ENCODE measurements around the gene PERCC1.
"Not testable (repeated sequence)": the region's sequence is repeated elsewhere in the genome, so short reads cannot be mapped to it uniquely, and the experiment has no call there.

The PERCC1 gene

DNA sequence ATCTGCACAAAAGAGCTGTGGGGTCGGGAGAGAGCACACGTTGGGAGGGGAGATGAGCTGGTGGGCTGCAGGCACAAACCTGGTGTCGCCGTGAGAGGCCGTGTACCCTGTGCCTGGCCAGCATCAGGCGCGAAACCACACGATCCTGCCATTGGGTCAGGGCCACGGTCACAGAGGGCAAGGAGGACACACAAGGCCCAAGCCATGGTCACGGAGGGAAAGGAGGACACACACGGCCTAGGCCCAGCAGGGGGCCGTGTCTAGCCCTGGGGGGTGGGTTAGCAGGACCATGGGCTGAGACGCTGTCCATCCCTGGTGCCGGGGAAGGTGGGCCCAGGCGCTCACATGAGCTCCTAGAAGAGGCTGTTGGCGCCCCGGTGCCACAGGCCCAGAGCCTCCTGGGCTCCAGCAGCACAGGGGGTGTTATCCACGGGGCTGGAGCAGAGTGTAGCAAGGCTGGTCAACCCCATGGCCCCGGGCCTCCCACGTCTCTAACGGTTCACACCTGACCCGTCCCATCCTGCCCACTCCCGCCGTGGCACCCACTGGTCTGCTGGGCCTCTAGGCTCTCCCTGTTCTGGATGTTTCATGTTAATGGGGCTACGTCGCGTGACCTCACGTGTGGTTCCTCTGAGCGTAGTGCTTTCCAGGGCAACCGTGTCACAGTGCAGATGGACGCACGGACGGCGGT lies 21.0 kb downstream of the PERCC1 start:
- DNase-seq, result no peak

DNA sequence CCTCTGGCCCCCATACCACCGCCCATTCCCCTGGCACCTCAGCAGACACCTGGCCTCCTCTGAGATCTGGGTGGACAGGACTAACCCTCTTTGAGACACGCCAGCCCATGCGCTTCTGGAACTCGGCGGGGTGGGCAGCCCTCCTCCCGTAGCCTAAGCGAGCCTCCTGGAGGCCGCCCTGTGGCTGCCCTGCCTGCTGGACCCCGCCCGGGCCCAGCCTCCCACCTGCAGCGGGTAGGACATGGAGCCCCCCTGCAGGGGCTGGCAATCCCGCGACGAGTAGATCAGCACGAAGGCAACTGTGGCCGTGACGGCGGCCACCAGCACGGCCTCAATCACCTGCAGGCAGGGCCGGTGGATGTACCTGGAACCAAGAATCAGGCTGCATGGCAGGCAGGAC lies 21.7 kb downstream of the PERCC1 start:
- DNase-seq, result no peak

DNA sequence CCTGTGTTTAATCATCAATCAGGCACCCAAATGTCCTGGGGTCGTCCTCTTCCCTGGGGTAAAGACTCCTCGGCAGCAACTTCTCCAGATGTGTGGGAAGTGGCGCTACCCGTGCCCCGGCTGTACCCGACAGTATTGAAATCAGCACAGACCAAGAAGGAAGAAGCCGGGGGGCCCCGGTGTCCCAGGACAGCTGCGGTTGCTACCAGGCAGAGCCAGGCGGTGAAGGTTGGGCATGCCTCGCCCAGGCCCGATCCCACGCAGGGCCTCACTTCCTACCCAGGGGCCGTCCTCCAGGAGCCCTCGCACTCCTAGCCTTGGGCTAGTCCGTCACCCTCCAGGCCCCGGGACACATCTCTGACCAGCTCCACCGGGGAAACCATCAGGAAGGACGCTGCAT lies 22.4 kb downstream of the PERCC1 start:
- DNase-seq, result no peak

DNA sequence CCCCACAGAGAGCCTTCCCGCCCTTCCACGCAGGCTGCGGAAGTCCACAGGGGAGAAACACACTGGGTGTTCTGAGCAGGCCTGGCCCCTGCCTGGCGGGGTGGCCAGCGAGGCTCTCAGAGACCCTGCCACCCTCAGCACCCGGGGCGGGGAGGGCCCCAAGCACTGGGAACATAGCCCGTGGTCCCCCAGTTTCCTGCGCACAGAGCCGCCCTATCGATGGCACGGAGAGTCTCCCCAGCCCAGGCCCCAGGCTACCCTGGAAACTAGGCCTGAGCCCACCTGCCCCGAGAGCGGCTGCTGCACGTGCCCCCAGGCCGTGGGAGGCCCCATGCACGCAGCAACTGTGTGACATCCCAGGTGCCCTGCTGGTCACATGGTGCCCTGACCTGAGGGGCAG lies 23.7 kb downstream of the PERCC1 start:
- no peak for DNase-seq

DNA sequence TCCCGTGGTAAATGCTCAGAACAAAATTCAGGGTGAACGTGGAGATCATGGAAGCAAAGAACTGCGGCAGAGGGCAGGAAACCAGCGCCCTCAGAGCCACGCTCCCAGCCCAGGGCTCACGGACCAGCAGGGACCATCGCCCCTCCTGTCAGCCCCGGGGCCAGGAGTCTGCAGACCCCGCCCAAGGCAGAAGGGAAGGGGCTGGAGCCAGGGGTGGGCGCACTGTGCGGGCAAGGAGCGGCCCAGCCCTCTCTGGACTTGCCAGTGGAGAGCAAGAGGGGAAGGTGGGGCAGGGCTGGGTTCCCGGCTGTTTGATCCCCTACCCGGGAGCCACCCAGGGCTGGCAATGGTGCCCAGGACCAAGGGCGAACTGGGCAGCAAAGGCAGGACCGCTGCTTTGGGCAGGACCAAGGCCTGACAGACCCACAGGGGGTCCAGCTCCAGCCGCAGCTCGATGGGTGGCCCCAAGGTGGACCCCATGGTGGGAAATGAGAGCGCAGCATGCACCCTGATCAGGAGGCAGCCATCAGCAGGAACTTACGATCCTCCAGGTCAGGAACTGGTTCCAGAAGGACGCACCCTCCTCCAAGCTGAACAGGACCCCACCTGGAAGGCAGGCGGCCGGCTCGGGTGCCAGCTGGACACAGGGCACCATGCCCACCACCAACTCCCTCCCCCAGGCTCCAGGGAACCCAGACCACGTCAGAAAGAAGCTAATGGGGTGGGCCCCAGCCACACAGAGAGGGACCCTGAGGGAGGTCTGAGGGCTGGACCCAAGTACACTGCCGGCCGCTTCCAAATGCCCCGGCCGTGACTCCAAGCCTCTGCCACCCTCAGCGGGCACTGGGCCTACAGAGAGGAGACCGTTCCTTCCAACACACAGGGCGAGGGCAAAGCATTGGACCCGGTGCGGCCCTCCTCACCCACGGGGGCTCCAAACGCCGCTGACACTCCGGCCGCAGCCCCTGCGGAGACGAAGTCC lies 24.6 kb downstream of the PERCC1 start:
- no peak for DNase-seq

DNA sequence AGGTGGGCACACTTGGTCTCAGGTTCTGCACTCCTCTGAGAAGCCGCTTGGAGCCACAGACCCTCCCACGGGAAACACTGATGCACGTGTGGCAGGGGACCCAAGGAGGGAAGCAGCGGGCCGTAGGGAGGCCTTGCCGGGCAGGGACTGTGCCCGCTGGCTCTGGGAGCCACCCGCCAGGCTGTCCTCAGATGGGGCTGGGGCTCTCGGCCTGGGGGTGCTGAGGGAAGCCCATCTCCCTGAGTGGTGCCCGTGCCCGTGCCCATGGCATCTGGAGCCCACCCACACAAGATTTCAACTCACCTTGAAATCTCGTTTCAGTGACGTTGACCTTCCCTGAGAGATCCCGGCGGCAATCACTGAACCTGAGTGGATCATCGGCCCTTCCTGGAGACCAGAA lies 26.1 kb downstream of the PERCC1 start:
- DNase-seq, result no peak

DNA sequence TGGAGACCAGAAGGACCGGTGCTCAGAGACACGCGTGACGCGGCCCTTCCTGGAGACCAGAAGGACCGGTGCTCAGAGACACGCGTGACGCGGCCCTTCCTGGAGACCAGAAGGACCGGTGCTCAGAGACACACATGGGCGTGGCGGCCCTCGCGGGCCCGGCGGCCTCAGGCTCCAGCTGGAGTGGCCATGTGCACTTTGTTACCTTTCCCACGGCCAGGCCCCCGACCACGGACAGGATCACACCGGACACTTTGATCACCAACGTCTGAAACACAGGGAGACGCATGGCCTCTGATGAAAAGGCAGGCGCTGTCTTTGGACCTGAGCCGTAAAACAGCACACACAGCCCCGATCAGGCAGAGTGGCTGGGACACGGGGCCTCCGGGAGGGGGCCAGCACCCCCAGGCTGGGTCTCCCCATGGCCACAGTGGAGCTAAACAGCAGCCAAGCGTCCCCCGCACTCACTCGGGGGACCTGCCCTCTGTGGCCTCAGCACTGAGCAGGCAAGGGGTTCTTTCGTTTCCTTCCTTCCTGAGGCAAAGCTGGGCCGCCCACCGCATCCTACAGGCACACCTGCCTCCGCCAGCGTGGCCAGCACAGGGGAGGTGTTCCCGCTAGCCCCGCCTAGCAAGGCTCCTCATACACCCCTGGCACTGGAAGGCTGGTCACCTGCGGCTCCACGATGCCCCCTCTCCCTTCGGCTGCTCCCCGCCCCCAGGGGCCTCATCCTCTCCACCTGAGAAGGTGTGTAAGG lies 26.8 kb downstream of the PERCC1 start:
- no peak for DNase-seq

DNA sequence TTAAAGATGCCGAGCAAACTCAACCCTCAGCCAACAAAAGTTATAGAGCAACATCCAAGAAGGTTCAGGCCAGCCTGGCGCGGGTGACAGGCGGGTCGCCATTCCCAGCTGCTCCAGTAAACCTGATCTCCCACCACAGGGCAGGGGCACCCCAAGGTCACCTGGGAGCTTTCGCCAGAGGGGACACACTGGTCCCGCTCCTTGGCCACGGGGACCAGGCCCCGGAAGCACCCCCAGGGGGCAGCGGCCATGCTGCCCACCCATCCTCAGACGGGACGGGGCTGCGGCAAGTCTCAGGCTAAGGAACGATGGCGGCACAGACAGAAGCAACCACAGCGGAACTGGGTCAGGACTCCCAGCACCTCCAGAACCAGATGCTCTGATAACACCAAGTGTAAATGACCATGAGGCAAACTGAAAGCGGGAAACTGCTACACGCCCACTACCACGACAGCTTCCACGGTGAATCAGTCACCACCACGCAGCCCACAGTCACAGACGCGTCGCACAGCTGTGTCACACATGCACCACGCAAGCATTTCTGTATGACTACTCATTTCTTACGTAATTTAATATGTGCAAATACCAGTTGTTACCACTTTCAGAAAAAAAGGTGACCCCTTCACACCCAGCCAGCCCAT lies 27.6 kb downstream of the PERCC1 start:
- no peak for DNase-seq

DNA sequence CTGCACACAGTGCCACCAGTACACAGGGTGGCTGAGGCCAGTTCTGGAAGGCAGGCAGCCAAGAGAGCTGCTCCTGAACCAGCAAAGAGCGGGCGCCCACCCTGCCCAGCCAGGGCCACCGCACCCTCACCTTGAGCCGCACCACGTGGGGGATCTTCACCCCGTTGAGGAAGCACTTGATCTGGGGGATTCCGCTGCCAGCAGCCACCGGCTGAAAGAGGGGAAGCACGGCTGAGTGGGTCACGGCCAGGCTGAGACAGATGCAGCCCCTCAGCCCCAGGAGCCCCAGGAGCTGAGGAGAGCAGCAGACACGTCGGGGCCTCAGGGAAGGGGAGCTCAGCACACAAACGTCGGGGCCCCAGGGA lies 28.1 kb downstream of the PERCC1 start:
- no peak for DNase-seq

DNA sequence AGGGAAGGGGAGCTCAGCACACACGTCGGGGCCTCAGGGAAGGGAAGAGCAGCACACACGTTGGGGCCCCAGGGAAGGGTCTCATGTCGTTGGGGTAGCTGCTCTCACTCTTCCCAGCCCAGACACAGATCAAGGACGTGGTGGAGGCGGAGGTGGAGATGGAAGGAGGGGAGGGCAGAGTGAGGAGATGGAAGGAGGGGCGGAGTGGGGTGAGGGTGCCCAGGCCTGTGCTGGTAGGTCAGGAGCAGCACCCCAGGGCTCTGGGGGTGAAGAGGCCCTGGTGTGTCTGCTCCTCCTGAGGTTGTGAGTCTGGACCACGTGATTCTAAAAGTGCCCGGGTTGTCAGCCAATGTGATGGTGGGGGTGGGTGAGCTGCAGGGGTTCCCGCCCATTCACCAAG lies 29.1 kb downstream of the PERCC1 start:
- DNase-seq, result no peak

DNA sequence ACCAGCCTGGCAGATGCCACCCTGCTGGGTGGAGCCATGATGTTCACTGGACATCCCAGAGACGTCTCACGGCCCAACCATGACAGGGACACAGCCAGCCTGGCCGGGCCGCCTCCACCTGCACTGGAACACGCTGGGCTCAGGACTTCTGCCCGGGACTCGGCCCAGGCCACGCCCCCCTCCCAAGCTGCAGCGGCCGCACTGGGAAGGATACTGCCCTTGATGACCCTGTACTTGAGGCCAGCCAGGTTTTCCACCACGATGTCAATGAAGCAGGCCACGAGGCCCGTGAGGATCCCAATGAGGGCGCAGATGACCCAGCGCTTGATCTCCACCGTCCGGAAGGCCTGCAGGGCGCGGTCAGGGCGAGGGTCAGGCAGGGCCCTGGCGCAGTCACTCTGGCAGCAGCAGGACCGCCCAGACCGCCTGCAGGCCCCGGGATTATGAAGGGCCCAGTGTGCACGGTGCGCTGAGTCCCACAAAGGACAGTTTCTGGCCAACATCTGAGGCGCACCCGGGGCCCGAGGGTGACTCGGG lies 29.8 kb downstream of the PERCC1 start:
- no peak for DNase-seq

DNA sequence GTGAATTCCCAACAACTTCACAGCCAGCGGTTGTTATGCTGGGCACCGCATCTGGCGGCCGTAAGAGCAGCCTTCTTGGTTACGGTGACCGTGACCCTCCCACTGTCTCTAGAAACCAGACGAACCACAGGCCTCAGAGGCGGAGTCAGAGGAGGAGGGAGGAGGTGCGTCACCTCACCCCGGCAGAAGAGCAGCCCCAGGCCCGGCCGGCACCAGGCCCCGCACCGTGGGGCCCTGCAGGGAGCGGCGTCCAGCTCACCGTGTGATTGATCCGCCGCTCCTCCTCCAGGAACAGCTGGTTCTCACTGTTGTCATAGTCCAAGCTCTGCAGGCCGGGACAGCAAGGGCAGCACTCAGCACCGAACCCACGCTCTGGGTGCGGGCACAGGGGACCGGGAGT lies 30.3 kb downstream of the PERCC1 start:
- DNase-seq, result no peak

DNA sequence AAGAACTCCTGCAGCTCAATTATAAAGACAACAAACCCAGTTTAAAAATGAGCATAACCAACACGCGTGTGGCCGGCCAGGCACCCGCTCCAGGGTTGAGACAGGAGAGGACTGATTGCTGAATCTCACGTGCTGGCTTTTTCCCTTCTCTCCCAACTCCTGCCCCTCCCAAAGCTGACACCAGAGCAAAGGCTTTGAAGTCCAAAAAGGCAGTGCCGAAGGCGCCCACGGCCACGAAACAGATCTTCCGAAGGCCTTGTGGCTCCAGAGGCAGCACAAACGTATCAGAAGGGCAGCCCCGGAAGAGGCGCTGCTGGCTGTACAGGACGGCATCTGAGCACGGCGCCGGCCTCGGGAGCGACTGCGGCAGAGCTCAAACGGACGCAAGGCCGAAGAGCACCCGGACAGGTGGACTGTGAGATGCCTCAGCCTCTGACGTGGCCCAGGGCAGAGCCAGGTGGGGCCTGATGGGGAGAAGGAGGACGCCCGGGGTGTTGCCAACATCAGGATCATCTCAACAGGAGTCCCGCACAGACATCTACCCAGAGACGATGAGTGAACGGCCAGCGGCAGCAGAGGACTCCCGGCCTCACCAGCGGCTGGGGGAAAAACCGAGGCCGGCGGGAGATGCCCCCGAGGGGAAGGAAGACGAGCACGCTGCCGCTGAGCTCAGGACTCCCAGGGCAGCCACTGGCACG lies 33.5 kb downstream of the PERCC1 start:
- no peak for DNase-seq

DNA sequence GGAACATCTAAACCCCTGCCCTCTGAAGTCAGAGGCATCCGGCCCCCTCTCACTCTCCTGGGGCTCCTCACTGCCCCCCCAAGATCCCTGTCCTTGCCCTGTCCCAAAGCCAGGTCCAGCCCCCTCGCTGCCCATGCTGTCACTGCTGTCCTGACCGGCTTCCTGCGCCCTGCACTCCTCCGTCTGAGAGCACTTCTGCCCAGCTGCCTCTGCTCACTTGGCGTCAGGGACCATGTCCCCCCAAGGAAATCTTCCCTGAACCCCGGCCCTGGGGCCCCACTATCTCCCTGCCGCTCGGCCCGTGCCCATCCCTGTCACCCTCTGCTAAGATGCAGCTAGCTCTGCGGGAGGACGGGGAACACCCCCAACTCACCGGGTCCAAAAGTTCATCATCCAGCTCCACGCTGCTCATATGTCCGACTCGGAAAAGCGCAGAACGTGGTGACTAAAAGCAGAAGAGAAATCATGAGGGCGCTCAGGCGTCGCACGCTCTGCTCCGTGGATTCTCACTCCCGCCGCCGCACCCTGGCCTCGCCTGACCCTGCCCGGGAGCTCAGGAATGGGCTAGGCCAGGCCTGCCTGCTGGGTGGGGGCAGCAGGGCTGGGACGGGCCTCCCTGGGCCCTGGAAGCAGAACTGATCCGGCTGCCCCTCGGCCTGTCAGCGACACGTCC lies 34.2 kb downstream of the PERCC1 start:
- DNase-seq, result no peak

DNA sequence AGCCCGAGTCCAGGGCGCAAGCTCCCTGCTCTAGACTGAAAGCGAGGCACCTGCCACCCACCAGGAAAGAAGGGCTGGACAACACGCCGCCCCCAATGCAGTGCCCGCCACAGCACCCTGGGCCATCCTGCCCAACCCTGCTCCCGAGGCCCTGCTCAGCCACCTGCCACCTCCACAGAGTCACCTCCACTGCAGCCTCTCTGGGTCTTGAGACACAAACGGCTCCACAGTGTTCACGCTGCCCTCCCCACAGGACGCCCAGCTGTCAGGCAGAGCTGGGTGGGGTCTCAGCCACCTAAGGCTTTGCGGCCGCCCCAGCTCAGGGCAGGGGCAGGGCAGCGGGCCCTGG lies 34.7 kb downstream of the PERCC1 start:
- no peak for DNase-seq

DNA sequence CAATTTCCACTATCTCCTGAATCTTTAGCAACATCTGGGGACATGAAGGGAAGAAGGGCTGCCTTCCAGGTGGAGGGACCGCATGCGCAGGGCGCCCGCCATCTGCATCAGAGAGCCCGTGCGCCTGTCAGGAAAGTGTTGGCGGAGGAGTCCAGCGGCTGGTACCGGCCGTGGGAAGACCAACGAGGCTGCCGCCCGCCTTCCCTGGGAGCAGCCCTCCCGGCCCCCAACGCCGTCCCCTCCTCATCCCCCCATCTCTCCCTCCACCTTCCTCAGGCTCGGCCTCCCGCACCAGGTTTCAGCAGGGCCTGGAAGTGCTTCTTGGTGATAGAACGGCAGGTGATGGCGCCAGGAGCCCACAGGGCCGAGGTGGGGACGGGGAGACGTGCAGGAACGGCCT lies 35.2 kb downstream of the PERCC1 start:
- DNase-seq, result no peak

DNA sequence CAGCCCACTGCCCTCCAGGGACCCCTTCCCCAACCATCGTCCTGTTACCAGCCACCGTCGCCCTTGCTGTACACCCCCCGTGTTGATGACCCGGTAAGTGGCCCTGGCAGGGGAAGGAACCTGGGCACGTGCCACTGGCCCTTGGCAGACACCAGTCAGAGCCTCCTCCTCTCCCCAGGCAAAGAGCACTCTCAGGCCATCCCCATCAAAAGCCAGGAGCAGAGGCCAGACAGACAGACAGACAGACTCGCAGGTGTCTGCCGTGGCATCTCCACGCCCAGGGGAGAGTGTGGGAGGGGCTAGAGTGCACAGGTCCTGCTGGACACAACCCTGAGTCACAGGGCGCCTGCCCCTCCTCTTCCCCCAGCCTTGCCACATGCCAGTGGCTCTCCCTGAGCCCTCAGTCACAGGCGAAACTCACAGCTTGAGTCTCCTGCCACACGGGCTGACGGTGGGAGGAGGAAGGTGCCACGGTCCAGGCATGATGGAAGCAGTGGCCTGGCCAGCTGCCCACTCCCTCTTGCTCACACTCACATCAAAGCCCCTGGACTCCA lies 36.2 kb downstream of the PERCC1 start:
- no peak for DNase-seq

DNA sequence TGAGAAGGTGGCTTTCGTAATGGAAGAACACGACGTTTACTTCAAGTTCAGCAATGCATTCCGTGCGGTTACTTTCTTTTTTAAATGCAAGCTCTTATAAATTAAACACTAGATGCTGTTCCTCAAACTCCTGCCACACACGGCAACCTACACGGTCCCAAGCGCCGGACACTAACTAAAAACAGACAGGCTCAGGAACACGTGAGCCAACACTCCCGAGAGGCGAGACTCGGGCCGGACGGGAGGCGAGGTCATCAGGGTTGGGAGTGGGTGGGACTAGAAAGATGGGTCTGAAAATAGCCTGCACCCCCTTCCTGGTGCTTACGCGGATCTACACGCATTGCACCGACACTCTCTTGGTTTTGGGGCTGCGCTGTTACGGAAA lies 37.5 kb downstream of the PERCC1 start:
- DNase-seq, result no peak

DNA sequence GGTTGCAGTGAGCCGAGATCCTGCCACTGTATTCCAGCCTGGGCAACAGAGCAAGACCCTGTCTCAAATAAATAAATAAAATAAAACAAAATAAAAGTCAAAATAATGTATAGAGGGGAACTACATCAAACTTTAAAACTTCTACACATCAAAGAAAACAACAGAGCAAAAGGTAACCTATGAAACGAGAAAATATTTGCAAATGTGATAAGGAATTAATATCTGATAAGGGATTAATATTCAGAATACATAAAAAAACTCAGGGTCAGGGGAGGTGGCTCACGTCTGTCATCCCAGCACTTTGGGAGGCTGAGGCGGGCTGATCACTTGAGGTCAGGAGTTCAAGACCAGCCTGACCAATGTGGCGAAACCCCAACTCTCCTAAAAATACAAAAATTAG lies 38.3 kb downstream of the PERCC1 start:
- DNase-seq, result not testable (repeated sequence)

DNA sequence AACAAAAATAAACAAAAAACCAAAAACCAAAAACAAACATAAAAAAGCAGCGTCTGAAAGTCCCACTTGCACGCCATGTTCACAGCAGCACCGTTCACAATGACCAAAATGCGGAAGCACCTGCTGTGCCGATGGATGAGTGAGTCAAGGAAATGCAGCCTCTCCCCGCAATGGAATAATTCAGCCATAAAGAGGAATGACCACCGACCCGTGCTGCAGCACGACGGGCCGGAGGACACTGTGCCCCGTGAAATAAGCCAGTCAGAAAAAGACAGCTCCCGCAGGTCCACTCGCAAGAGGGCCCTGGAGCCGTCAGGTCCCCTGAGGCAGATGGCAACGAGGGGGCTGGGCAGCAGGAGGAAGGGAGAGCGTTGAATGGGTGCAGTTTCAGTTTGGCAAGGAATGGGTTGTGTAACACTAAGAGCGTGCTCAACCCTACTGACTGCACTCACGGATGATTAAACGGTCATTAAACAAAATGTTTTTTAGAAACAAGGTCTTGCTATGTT lies 38.9 kb downstream of the PERCC1 start:
- DNase-seq, result no peak

All from NCI-H2081 (cell line).